Measurements from ENCODE around the gene PRICKLE3. TPM values are rescaled to one million over a fixed set of nuclear protein-coding genes. Genes with fewer than 3 reads are reported as not detected.

PRICKLE3 gene
- total and polyA plus RNA-seq, 2 of the 4 experiments (the other 2 are of a cell fraction): 3.4 to 6.4 TPM

GRCh38 chrX:49197543-49198087, 11.4 kb upstream of the PRICKLE3 start:
- Histone ChIP-seq H3K27me3 (ENCODE audit: control insufficient read depth, insufficient read depth, low read length) (peaks cover 4% of the 10 kb centered on the region; the same call in 1 of the 2 replicates), H3K9me3 (ENCODE audit: control insufficient read depth, insufficient read depth, low read length) (no peaks in the 10 kb centered on the region), H3K9ac (ENCODE audit: low read depth, low read length) (no peak overlapping the region), H2BK120ac (ENCODE audit: low read depth, low read length) (no peak overlapping the region), H3K14ac (replicated peaks; ENCODE audit: low read depth, low read length) (no peak overlapping the region), H4K91ac (ENCODE audit: insufficient read depth, low read depth, low read length) (no peak overlapping the region), H3K27ac (ENCODE audit: insufficient read depth, low read length) (no peak overlapping the region), H3K9me1 (ENCODE audit: insufficient read depth, low read length) (no peaks in the 10 kb centered on the region), H2BK20ac (ENCODE audit: low read depth, low read length) (no peak overlapping the region), H3K4me2 (ENCODE audit: low read depth, low read length) (no peak overlapping the region), H2BK15ac (ENCODE audit: low read depth, low read length) (no peak overlapping the region), H4K5ac (ENCODE audit: low read depth, low read length) (no peak overlapping the region), H3K4me1 (ENCODE audit: control insufficient read depth, insufficient read depth, low read length) (no peaks in the 10 kb centered on the region), H3K56ac (ENCODE audit: extremely low read depth, insufficient read depth, low read length) (no peak overlapping the region), H3K36me3 (ENCODE audit: control insufficient read depth, insufficient read depth, low read length) (no peaks in the 10 kb centered on the region), H3K4ac (ENCODE audit: low read depth, low read length) (no peak overlapping the region), H3K18ac (ENCODE audit: low read depth, low read length) (no peak overlapping the region), H3K79me1 (ENCODE audit: low read depth in 1 of 2, low read length in 2 of 2) (no peaks in the 10 kb centered on the region), H2AK5ac (ENCODE audit: low read depth, low read length) (no peak overlapping the region), H2AK9ac (replicated peaks; ENCODE audit: low read depth, low read length, poor library complexity) (no peak overlapping the region), H2BK5ac (ENCODE audit: low read depth, low read length, poor library complexity, severe bottlenecking) (no peak overlapping the region), H4K20me1 (ENCODE audit: insufficient read depth, low read length) (no peaks in the 10 kb centered on the region), H3K4me3 (ENCODE audit: insufficient read depth, low read depth, low read length) (no peak overlapping the region), H2AFZ (replicated peaks; ENCODE audit: low read length, poor library complexity) (no peak overlapping the region), H3K23ac (ENCODE audit: low read depth, low read length) (no peak overlapping the region), H4K8ac (ENCODE audit: low read depth in 2 of 2, low read length in 2 of 2) (no peak overlapping the region)
- dilution Hi-C loops (cut with HindIII; ENCODE audit: low sequenced_read_pairs, unreplicated experiment) (no loop called here), intact Hi-C loops (cut with micrococcal nuclease) (no loop called here), in situ Hi-C loops (cut with MboI; ENCODE audit: low sequenced_read_pairs) (no loop called here)
- ChIA-PET POLR2A (ENCODE audit: unreplicated experiment) (no interaction called here), CTCF (no interaction called here)
- DNase-seq: no peak
- no CpG with 5 or more reads among the region's 13 CpGs for WGBS, 2 experiments (ENCODE audit: extremely low coverage in 2 of 2, insufficient read length in 1 of 2)
- no peak for ATAC-seq (ENCODE audit: low read depth)
- BruUV-seq (replicated peaks): no TSS peak
- TF ChIP-seq RFX5 (IDR thresholded peaks at IDR 0.05; ENCODE audit: low read depth, low read length) (no peak), POLR2A (IDR thresholded peaks at IDR 0.05; ENCODE audit: low read depth, low read length) (no peak), FOS (IDR thresholded peaks at IDR 0.05; ENCODE audit: low read depth, low read length) (no peak), CTCF (conservative IDR thresholded peaks at IDR 0.05; ENCODE audit: low read depth, low read length) (no peak), MAFK (IDR thresholded peaks at IDR 0.05; ENCODE audit: low read depth, low read length) (no peak)
- TF ChIP-seq, protein P1, sequence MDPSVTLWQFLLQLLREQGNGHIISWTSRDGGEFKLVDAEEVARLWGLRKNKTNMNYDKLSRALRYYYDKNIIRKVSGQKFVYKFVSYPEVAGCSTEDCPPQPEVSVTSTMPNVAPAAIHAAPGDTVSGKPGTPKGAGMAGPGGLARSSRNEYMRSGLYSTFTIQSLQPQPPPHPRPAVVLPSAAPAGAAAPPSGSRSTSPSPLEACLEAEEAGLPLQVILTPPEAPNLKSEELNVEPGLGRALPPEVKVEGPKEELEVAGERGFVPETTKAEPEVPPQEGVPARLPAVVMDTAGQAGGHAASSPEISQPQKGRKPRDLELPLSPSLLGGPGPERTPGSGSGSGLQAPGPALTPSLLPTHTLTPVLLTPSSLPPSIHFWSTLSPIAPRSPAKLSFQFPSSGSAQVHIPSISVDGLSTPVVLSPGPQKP (IDR thresholded peaks at IDR 0.05; ENCODE audit: borderline replicate concordance, low read depth, low read length): no peak
